PC-3 (cell line): ENCODE measurements around the gene DSCAM. TPM values are rescaled to one million over a fixed set of nuclear protein-coding genes. Genes with fewer than 3 reads are reported as not detected.

Experiments
- ATAC-seq: fragments of 200-7000 bp; cut with Tn5 transposase; 2 replicates; pipeline ENCODE4 v1.9.1; 2020; ENCODE audit warnings: mild to moderate bottlenecking, moderate library complexity
- BruUV-seq: library from RNA; stranded (reverse); fragments of 400-500 nt; replicated peaks from 2 replicates; lab custom pipeline; 2021; lab: Mats Ljungman, UMichigan
- CTCF ChIA-PET: fragments of 300-600 bp; sonication (Branson Sonifier 250); formaldehyde crosslinking; loops from one replicate; lab custom pipeline; 2022; ENCODE audit warnings: antibody characterized with exemption; lab: Charles Lee
- POLR2A ChIA-PET: fragments of 300-600 bp; sonication (Branson Sonifier 250); formaldehyde crosslinking; loops from one replicate; lab custom pipeline; 2022; ENCODE audit warnings: antibody characterized with exemption; ENCODE audit not compliant: unreplicated experiment; lab: Charles Lee
- DNase-seq: peaks from one replicate; pipeline ENCODE4 v3.0.0-alpha.2; 2015
- H2AFZ ChIP-seq: fragments of 300-600 bp; sonication (generic); 2 replicates; pipeline ENCODE4 v1.6.0; 2016; ENCODE audit warnings: antibody characterized with exemption, low read length
- H3F3A ChIP-seq: fragments of 300-600 bp; sonication (generic); one replicate; pipeline ENCODE4 v1.6.0; 2017; ENCODE audit warnings: antibody characterized with exemption, low read length, control low read depth, mild to moderate bottlenecking; ENCODE audit not compliant: unreplicated experiment
- H3K27ac ChIP-seq: fragments of 300-600 bp; sonication (generic); 2 replicates; pipeline ENCODE4 v1.5.1; 2016; ENCODE audit warnings: mild to moderate bottlenecking, low read length
- H3K27me3 ChIP-seq: fragments of 300-600 bp; sonication (generic); 2 replicates; pipeline ENCODE4 v1.6.1; 2016; ENCODE audit warnings: low read length, mixed read lengths
- H3K36me3 ChIP-seq: fragments of 300-600 bp; sonication (generic); 2 replicates; pipeline ENCODE4 v1.6.1; 2016; ENCODE audit warnings: low read depth, mixed run types, low read length, mixed read lengths
- H3K4me1 ChIP-seq: fragments of 300-600 bp; sonication (generic); 2 replicates; pipeline ENCODE4 v1.5.1; 2016; ENCODE audit warnings: low read length; ENCODE audit not compliant: insufficient read depth
- H3K4me2 ChIP-seq: fragments of 300-600 bp; sonication (generic); 2 replicates; pipeline ENCODE4 v1.6.0; 2016; ENCODE audit warnings: low read length
- H3K4me3 ChIP-seq: fragments of 300-600 bp; sonication (generic); 2 replicates; pipeline ENCODE4 v1.5.1; 2016; ENCODE audit warnings: mild to moderate bottlenecking, low read length, mixed read lengths
- H3K79me2 ChIP-seq: fragments of 300-600 bp; sonication (generic); 2 replicates; pipeline ENCODE4 v1.6.1; 2017; ENCODE audit warnings: low read length, mixed read lengths
- H3K9ac ChIP-seq: fragments of 300-600 bp; sonication (generic); 2 replicates; pipeline ENCODE4 v1.6.0; 2016; ENCODE audit warnings: mild to moderate bottlenecking, low read length
- H3K9me2 ChIP-seq: fragments of 300-600 bp; sonication (generic); replicated peaks from 2 replicates; pipeline ENCODE4 v1.6.1; 2016; ENCODE audit warnings: mixed run types, low read length, mixed read lengths
- H3K9me3 ChIP-seq: fragments of 300-600 bp; sonication (generic); 2 replicates; pipeline ENCODE4 v1.6.1; 2016; ENCODE audit warnings: low read length, mixed read lengths
- H4K20me1 ChIP-seq: fragments of 300-600 bp; sonication (generic); 2 replicates; pipeline ENCODE4 v1.6.1; 2016; ENCODE audit warnings: low read length, mixed read lengths
- CTCF ChIP-seq: fragments of 300-600 bp; sonication (generic); conservative IDR thresholded peaks from 2 replicates; pipeline ENCODE4 v1.5.1; 2017; ENCODE audit warnings: antibody characterized with exemption, low read depth, mild to moderate bottlenecking, low read length
- EZH2 ChIP-seq: fragments of 300-600 bp; sonication (generic); IDR thresholded peaks from one replicate; pipeline ENCODE4 v1.6.1; 2017; ENCODE audit warnings: antibody characterized with exemption, mild to moderate bottlenecking, low read length; ENCODE audit not compliant: unreplicated experiment
- EZH2phosphoT487 ChIP-seq: fragments of 300-600 bp; sonication (generic); IDR thresholded peaks from 2 replicates; pipeline ENCODE4 v1.6.1; 2018; ENCODE audit warnings: mild to moderate bottlenecking, antibody characterized with exemption, low read length, borderline replicate concordance
- intact Hi-C: fragments of 100-400 bp; cut with micrococcal nuclease; formaldehyde crosslinking; loops from 2 replicates; pipeline ENCODE4 v1.9.0; 2023
- total RNA-seq: library from RNA; depleted of rRNA; stranded (reverse); fragments of >200 nt; gene quantifications from 2 replicates; pipeline ENCODE4 v1.2.3, GENCODE V29; 2014

The DSCAM gene
- total RNA-seq, 1 experiment from 2014 or later: not detected

DNA sequence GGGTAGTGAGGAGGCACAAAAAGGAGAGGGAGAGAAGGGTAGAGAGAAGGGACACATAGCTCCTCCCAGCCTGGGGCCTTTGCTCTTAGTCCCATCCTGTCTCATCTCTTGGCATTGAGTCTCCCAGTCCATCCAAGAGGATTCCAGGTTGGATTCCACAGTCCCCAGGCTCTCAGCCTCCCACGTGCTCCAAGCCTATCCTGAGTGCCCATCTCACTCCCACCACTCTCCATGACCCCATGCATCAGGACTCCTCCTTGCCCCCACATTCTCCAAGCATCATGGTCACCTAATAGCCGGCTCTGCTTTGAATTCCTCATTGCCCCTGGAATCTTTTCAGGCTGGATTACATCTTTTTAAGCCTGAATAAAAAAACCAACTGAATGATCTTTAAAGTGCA, 87.9 kb downstream of the DSCAM start:
- TF ChIP-seq EZH2phosphoT487 (no peak), EZH2 (no peak), CTCF (no peak)
- H2AFZ ChIP-seq: no peak overlapping the region
- no peak overlapping the region for H3K27ac ChIP-seq
- H3K27me3 ChIP-seq: no peaks in the 10 kb centered on the region
- 0 out of 2 replicates have a peak, but pooled peaks cover 10% of the 10 kb centered on the region for H3K9me3 ChIP-seq
- no peak for ATAC-seq
- H3K36me3 ChIP-seq: no peaks in the 10 kb centered on the region
- H4K20me1 ChIP-seq: no peaks in the 10 kb centered on the region
- no peaks in the 10 kb centered on the region for H3K4me1 ChIP-seq
- no peaks in the 10 kb centered on the region for H3K9me2 ChIP-seq
- BruUV-seq: no TSS peak
- intact Hi-C loops: no loop called here
- ChIA-PET CTCF (no interaction called here), POLR2A (no interaction called here)
- no peak overlapping the region for H3K4me2 ChIP-seq
- no peak overlapping the region for H3K4me3 ChIP-seq
- no peak overlapping the region for H3K9ac ChIP-seq
- no peaks in the 10 kb centered on the region for H3K79me2 ChIP-seq
- DNase-seq: no peak
- no peaks in the 10 kb centered on the region for H3F3A ChIP-seq

- Histone ChIP-seq H3K4me1 (no peaks in the 10 kb centered on the region), H3K27me3 (no peaks in the 10 kb centered on the region), H3K36me3 (no peaks in the 10 kb centered on the region), H3K9me3 (peaks cover 16% of the 10 kb centered on the region; the same call in 1 of the 2 replicates), H3K4me3 (no peak overlapping the region), H3F3A (no peaks in the 10 kb centered on the region), H3K27ac (no peak overlapping the region), H3K9ac (no peak overlapping the region), H3K4me2 (no peak overlapping the region), H3K9me2 (no peaks in the 10 kb centered on the region), H3K79me2 (no peaks in the 10 kb centered on the region), H2AFZ (no peak overlapping the region), H4K20me1 (no peaks in the 10 kb centered on the region)
- BruUV-seq: no TSS peak
- ChIA-PET CTCF (no interaction called here), POLR2A (no interaction called here)
- no peak for DNase-seq
- no peak for ATAC-seq
- no peak for TF ChIP-seq EZH2
- intact Hi-C loops: no loop called here
Measured at GRCh38 chr21:40757366-40757765, 89.6 kb downstream of the DSCAM start.

DNA sequence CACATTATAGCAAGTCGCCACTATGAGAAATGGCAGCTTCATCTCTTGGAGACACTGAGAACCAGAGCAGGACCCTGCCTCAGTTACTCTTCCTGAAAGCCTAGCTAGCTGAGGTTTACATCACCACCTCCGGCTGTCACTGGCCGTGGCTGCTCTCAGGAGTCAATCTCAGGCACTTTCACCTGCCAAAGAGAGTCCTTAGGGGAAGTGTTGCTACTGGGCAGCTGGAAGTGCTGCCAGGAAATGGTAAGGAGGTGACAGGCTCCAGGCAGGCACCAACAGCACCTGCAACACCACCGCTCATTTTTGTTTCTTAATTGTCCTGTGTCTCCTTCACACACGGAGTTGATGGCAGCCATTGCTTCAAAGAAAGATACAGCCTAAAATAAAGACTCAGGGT, 92.5 kb downstream of the DSCAM start:
- BruUV-seq: no TSS peak
- no peaks in the 10 kb centered on the region for H4K20me1 ChIP-seq

More for the DNA sequence above, 92.5 kb downstream of the DSCAM start:
- no peaks in the 10 kb centered on the region for H3K27me3 ChIP-seq
- H3K4me1 ChIP-seq: no peaks in the 10 kb centered on the region
- H3K4me2 ChIP-seq: no peak overlapping the region
- DNase-seq (no peak), ATAC-seq (no peak)
- H2AFZ ChIP-seq: no peak overlapping the region
- no peak for TF ChIP-seq CTCF
- intact Hi-C loops: no loop called here
- no peaks in the 10 kb centered on the region for H3K9me2 ChIP-seq
- POLR2A ChIA-PET: no interaction called here
- no peak overlapping the region for H3K9ac ChIP-seq
- CTCF ChIA-PET: no interaction called here
- H3K36me3 ChIP-seq: no peaks in the 10 kb centered on the region
- H3K4me3 ChIP-seq: no peak overlapping the region
- H3F3A ChIP-seq: no peaks in the 10 kb centered on the region
- no peaks in the 10 kb centered on the region for H3K79me2 ChIP-seq
- H3K27ac ChIP-seq: no peak overlapping the region
- peaks cover 16% of the 10 kb centered on the region for H3K9me3 ChIP-seq
